SU-DHL-6 (cell line): Measurements from ENCODE around the gene KIF13A.

Source experiments
- H2AFZ ChIP-seq: fragments of 200-600 bp; sonication (generic); 2 replicates; pipeline ENCODE4 v1.6.1; 2014; ENCODE audit warnings: low read depth, mild to moderate bottlenecking, moderate library complexity, mixed read lengths, antibody characterized with exemption, low read length; ENCODE audit not compliant: severe bottlenecking
- H3F3A ChIP-seq: fragments of 200-600 bp; shearing (Covaris generic); 2 replicates; pipeline ENCODE4 v1.6.0; 2016; ENCODE audit warnings: antibody characterized with exemption, mild to moderate bottlenecking; ENCODE audit not compliant: insufficient read depth
- H3K27ac ChIP-seq: fragments of 200-600 bp; sonication (generic); 2 replicates; pipeline ENCODE4 v1.5.1; 2016; ENCODE audit warnings: low read depth, mild to moderate bottlenecking, low read length, moderate library complexity, mixed read lengths
- H3K27me3 ChIP-seq: fragments of 200-600 bp; sonication (generic), shearing (Covaris generic); 2 replicates; pipeline ENCODE4 v1.6.0; 2014; ENCODE audit warnings: mild to moderate bottlenecking, low read length
- H3K36me3 ChIP-seq: fragments of 200-600 bp; sonication (generic); 2 replicates; pipeline ENCODE4 v1.6.1; 2014; ENCODE audit warnings: mild to moderate bottlenecking, low read length, mixed read lengths
- H3K4me2 ChIP-seq: fragments of 300-600, 200-600 bp; shearing (Covaris generic), sonication (generic); 2 replicates; pipeline ENCODE4 v1.6.0; 2014; ENCODE audit warnings: low read length, low read depth, mild to moderate bottlenecking; ENCODE audit not compliant: poor library complexity, severe bottlenecking
- H3K4me3 ChIP-seq: fragments of 200-600 bp; sonication (generic); 2 replicates; pipeline ENCODE4 v1.5.1; 2014; ENCODE audit warnings: antibody characterized with exemption, low read length, mild to moderate bottlenecking, mixed read lengths; ENCODE audit not compliant: insufficient read depth, poor library complexity, severe bottlenecking
- H3K79me2 ChIP-seq: fragments of 200-600 bp; sonication (generic); 2 replicates; pipeline ENCODE4 v1.6.1; 2014; ENCODE audit warnings: mild to moderate bottlenecking, low read length, moderate library complexity; ENCODE audit not compliant: insufficient read depth
- H3K9ac ChIP-seq: fragments of 200-600 bp; sonication (generic); 2 replicates; pipeline ENCODE4 v1.7.0; 2014; ENCODE audit warnings: mild to moderate bottlenecking, low read length
- H3K9me2 ChIP-seq: fragments of 200-600 bp; sonication (generic); replicated peaks from 2 replicates; pipeline ENCODE4 v1.6.1; 2014; ENCODE audit warnings: low read length; ENCODE audit not compliant: insufficient read depth
- H3K9me3 ChIP-seq: fragments of 200-600 bp; sonication (generic); 2 replicates; pipeline ENCODE4 v1.6.1; 2014; ENCODE audit warnings: low read length, mixed read lengths; ENCODE audit not compliant: insufficient read depth
- H4K20me1 ChIP-seq: fragments of 200-600 bp; sonication (generic); 2 replicates; pipeline ENCODE4 v1.6.1; 2014; ENCODE audit warnings: low read depth, mild to moderate bottlenecking, antibody characterized with exemption, low read length, moderate library complexity, mixed read lengths
- CTCF ChIP-seq: fragments of 200-600 bp; sonication (generic); IDR thresholded peaks from one replicate; pipeline ENCODE4 v1.5.1; 2017; ENCODE audit warnings: antibody characterized with exemption, mild to moderate bottlenecking, low read length, moderate library complexity; ENCODE audit not compliant: insufficient read depth, poor library complexity, severe bottlenecking
- EZH2phosphoT487 ChIP-seq: fragments of 200-600 bp; sonication (generic), shearing (Covaris generic); conservative IDR thresholded peaks from 2 replicates; pipeline ENCODE4 v1.6.1; 2018; ENCODE audit warnings: mild to moderate bottlenecking, antibody characterized with exemption, low read length, moderate library complexity, mixed read lengths

The KIF13A gene

GRCh38 chr6:17842934-17843821, 144.3 kb downstream of the KIF13A start:
- no peak overlapping the region for H3K9ac ChIP-seq
- no peak overlapping the region for H2AFZ ChIP-seq
- TF ChIP-seq EZH2phosphoT487 (no peak), CTCF (no peak)
- H3F3A ChIP-seq = no peaks in the 10 kb centered on the region
- H3K9me2 ChIP-seq = no peaks in the 10 kb centered on the region
- H3K27ac ChIP-seq = no peak overlapping the region
- H3K27me3 ChIP-seq = no peaks in the 10 kb centered on the region
- no peaks in the 10 kb centered on the region for H3K79me2 ChIP-seq
- no peaks in the 10 kb centered on the region for H3K36me3 ChIP-seq
- no peaks in the 10 kb centered on the region for H4K20me1 ChIP-seq
- H3K9me3 ChIP-seq = no peaks in the 10 kb centered on the region
- H3K4me2 ChIP-seq = no peak overlapping the region
- no peak overlapping the region for H3K4me3 ChIP-seq

- H3K9me3 ChIP-seq = no peaks in the 10 kb centered on the region
- no peak overlapping the region for H3K27ac ChIP-seq
- no peak overlapping the region for H3K9ac ChIP-seq
- no peaks in the 10 kb centered on the region for H3K79me2 ChIP-seq
- H2AFZ ChIP-seq = no peak overlapping the region
- H3F3A ChIP-seq = no peaks in the 10 kb centered on the region
- no peaks in the 10 kb centered on the region for H3K36me3 ChIP-seq
- no peaks in the 10 kb centered on the region for H4K20me1 ChIP-seq
- no peak overlapping the region for H3K4me2 ChIP-seq
- H3K9me2 ChIP-seq = no peaks in the 10 kb centered on the region
- no peak overlapping the region for H3K4me3 ChIP-seq
- TF ChIP-seq CTCF (no peak), EZH2phosphoT487 (no peak)
- no peaks in the 10 kb centered on the region for H3K27me3 ChIP-seq
Measured at GRCh38 chr6:17842014-17842776, 145.2 kb downstream of the KIF13A start.

GRCh38 chr6:17839513-17840223, 147.8 kb downstream of the KIF13A start:
- H3K36me3 ChIP-seq = no peaks in the 10 kb centered on the region
- H3F3A ChIP-seq = no peaks in the 10 kb centered on the region
- no peak overlapping the region for H3K4me3 ChIP-seq
- H2AFZ ChIP-seq = no peak overlapping the region
- H3K79me2 ChIP-seq = no peaks in the 10 kb centered on the region
- H3K9me3 ChIP-seq = no peaks in the 10 kb centered on the region
- H3K4me2 ChIP-seq = no peak overlapping the region
- H3K9me2 ChIP-seq = no peaks in the 10 kb centered on the region
- no peak overlapping the region for H3K9ac ChIP-seq
- H4K20me1 ChIP-seq = no peaks in the 10 kb centered on the region
- H3K27me3 ChIP-seq = no peaks in the 10 kb centered on the region
- no peak overlapping the region for H3K27ac ChIP-seq
- TF ChIP-seq EZH2phosphoT487 (no peak), CTCF (no peak)
